Measurements from ENCODE around the gene SPACDR. TPM values are rescaled to one million over a fixed set of nuclear protein-coding genes. Genes with fewer than 3 reads are reported as not detected.

The SPACDR gene
- total and polyA plus RNA-seq, 9 of the 15 experiments (the other 6 are each of a cell fraction or from before 2014, with no cell fraction given) = 0.07 to 0.55 (median 0.14) TPM; not detected in 1

GRCh38 chr7:100435401-100436304 lies 28.4 kb downstream of the SPACDR start (continued):
- peak; percentile 87 for TF ChIP-seq MGA (IDR thresholded peaks at IDR 0.05)
- no peak for TF ChIP-seq KAT8 (IDR thresholded peaks at IDR 0.05; ENCODE audit: low read depth)
- TF ChIP-seq NRF1 (conservative IDR thresholded peaks at IDR 0.05 in 1 of 2, IDR thresholded peaks at IDR 0.05 in 1 of 2) = 0 out of 4 replicates have a peak, but pooled peaks of 1 of the 2 experiments have one; percentile 17
- peak; percentile 5; the same call in 1 of the 2 replicates for TF ChIP-seq ERF (CRISPR knock-in tag; IDR thresholded peaks at IDR 0.05)
- 0 out of 2 replicates have a peak, but pooled peaks have one; percentile 18 for TF ChIP-seq CC2D1A (IDR thresholded peaks at IDR 0.05)
- peak; percentile 46 for TF ChIP-seq KDM5B (IDR thresholded peaks at IDR 0.05; ENCODE audit: insufficient replicate concordance, low read depth, low read length)
- TF ChIP-seq SAP30 (IDR thresholded peaks at IDR 0.05; ENCODE audit: borderline replicate concordance, insufficient read depth, low read depth, low read length, poor library complexity, severe bottlenecking) = no peak
- TF ChIP-seq ZBTB1 (CRISPR knock-in tag; IDR thresholded peaks at IDR 0.05; ENCODE audit: borderline replicate concordance, low read depth) = peak; percentile 91
- TF ChIP-seq CXXC5 (CRISPR knock-in tag; IDR thresholded peaks at IDR 0.05) = peak; percentile 36
- TF ChIP-seq THRA (IDR thresholded peaks at IDR 0.05) = no peak

All from K562 (cell line).